HepG2 (cell line): ENCODE measurements around the gene RAB1B. TPM values are rescaled to one million over a fixed set of nuclear protein-coding genes. Genes with fewer than 3 reads are reported as not detected.

Experiments used
- ATAC-seq: fragments of 200-7000 bp; cut with Tn5 transposase; 3 replicates; pipeline ENCODE4 v1.9.1; 2020; ENCODE audit warnings: mild to moderate bottlenecking, moderate library complexity
- BruUV-seq: library from RNA; stranded (reverse); fragments of 400-500 nt; replicated peaks from 2 replicates; lab custom pipeline; 2021; lab: Mats Ljungman, UMichigan
- CTCF ChIA-PET: fragments of 300-600 bp; formaldehyde crosslinking; extraction: SDS; loops from one replicate; lab custom pipeline; 2021; ENCODE audit warnings: low total read pairs, inconsistent platforms, low intra/inter-chr PET ratio; lab: Yijun Ruan, JAX
- POLR2A ChIA-PET: fragments of 350-600 bp; sonication (Branson Sonifier 250); formaldehyde crosslinking; loops from one replicate; lab custom pipeline; 2020; ENCODE audit warnings: antibody characterized with exemption, inconsistent platforms; lab: Yijun Ruan, JAX
- DNase-seq: peaks from one replicate; pipeline ENCODE4 v3.0.0-alpha.2; 2015; ENCODE audit warnings: low spot score
- FAIRE-seq: peaks from 3 replicates; lab custom pipeline; 2011; peaks lifted over from hg19 to GRCh38; lab: Jason Lieb, UNC
- H2AFZ ChIP-seq: one replicate; pipeline ENCODE4 v1.6.1; 2011; ENCODE audit warnings: low read length, inconsistent platforms
- H3K27ac ChIP-seq: fragments of 300-600 bp; 3 replicates; pipeline ENCODE4 v1.8.0; 2011; ENCODE audit warnings: mixed run types, mild to moderate bottlenecking, mixed read lengths, low read length, inconsistent platforms; ENCODE audit not compliant: insufficient read depth; ENCODE audit errors: extremely low read length
- H3K27me3 ChIP-seq, 2 experiments: fragments of 200-600 bp in 1 of 2; 2 replicates in 1 of 2; 3 replicates in 1 of 2; pipeline versions ENCODE4 v1.6.0 to v1.8.0; 2011; ENCODE audit warnings: low read length in 2 of 2, mild to moderate bottlenecking in 2 of 2, moderate library complexity in 2 of 2, inconsistent platforms in 1 of 2; ENCODE audit not compliant: insufficient read depth in 2 of 2, control insufficient read depth in 1 of 2
- H3K36me3 ChIP-seq, 2 experiments: fragments of 200-600 bp in 1 of 2; replicated peaks in 1 of 2; 2 replicates in 1 of 2; 3 replicates in 1 of 2; pipeline versions ENCODE4 v1.5.1 to v1.8.0; 2011; ENCODE audit warnings: low read length in 2 of 2, inconsistent platforms in 1 of 2; ENCODE audit not compliant: insufficient read depth in 2 of 2, control insufficient read depth in 1 of 2
- H3K4me1 ChIP-seq: 2 replicates; pipeline ENCODE4 v1.5.1; 2012; ENCODE audit warnings: low read length, inconsistent platforms; ENCODE audit not compliant: insufficient read depth
- H3K4me2 ChIP-seq: 2 replicates; pipeline ENCODE4 v1.6.0; 2011; ENCODE audit warnings: low read depth, low read length, inconsistent platforms
- H3K4me3 ChIP-seq, 3 experiments: fragments of 200-600 bp in 1 of 3; sonication (generic), shearing (Covaris generic) in 1 of 3; replicated peaks in 1 of 3; 2 replicates each; pipeline ENCODE4 v1.5.1; 2011 to 2016; ENCODE audit warnings: low read length in 3 of 3, inconsistent platforms in 2 of 3, low read depth in 2 of 3, mild to moderate bottlenecking in 2 of 3, control low read depth in 1 of 3, mixed read lengths in 1 of 3; ENCODE audit not compliant: insufficient read depth in 1 of 3
- H3K79me2 ChIP-seq: one replicate; pipeline ENCODE4 v1.6.1; 2011; ENCODE audit warnings: low read length, inconsistent platforms; ENCODE audit not compliant: insufficient read depth
- H3K9ac ChIP-seq: 2 replicates; pipeline ENCODE4 v1.6.0; 2011; ENCODE audit warnings: mild to moderate bottlenecking, low read depth, low read length, inconsistent platforms; ENCODE audit not compliant: insufficient read depth
- H3K9me3 ChIP-seq: 2 replicates; pipeline ENCODE4 v1.5.1; 2012; ENCODE audit warnings: mild to moderate bottlenecking, low read length
- H4K20me1 ChIP-seq: 2 replicates; pipeline ENCODE4 v1.6.0; 2011; ENCODE audit warnings: inconsistent platforms, mild to moderate bottlenecking, low read length, moderate library complexity; ENCODE audit not compliant: insufficient read depth
- DBP ChIP-seq: sonication (generic); formaldehyde crosslinking; IDR thresholded peaks from 2 replicates; pipeline ENCODE4 v1.4.0; 2020; ENCODE audit warnings: missing genetic modification reagents; ENCODE audit errors: not compliant biosample characterization
- FOXA1 ChIP-seq, 2 experiments: fragments of 450-650 bp in 1 of 2; sonication (generic) in 1 of 2; formaldehyde crosslinking in 1 of 2; IDR thresholded peaks; 2 replicates each; pipeline versions ENCODE4 v1.4.0 to v1.6.1; 2016 to 2020; ENCODE audit warnings: missing genetic modification reagents in 1 of 2
- HDAC6 ChIP-seq: fragments of 200-600 bp; sonication (generic); IDR thresholded peaks from 2 replicates; pipeline ENCODE4 v1.7.0; 2017; ENCODE audit warnings: mild to moderate bottlenecking, antibody characterized with exemption, low read length, low read depth
- HNRNPL ChIP-seq: fragments of 200-400 bp; formaldehyde crosslinking; IDR thresholded peaks from 2 replicates; pipeline ENCODE4 v1.6.1; 2017; ENCODE audit warnings: mild to moderate bottlenecking, low read depth, low read length
- JDP2 ChIP-seq: sonication (generic); formaldehyde crosslinking; IDR thresholded peaks from 2 replicates; pipeline ENCODE4 v1.8.1; 2022; ENCODE audit warnings: missing genetic modification reagents, borderline replicate concordance
- MAFK ChIP-seq, 2 experiments: IDR thresholded peaks in 1 of 2; conservative IDR thresholded peaks in 1 of 2; 2 replicates each; pipeline ENCODE4 v1.6.1; 2011; ENCODE audit warnings: improper control_type of control experiment in 2 of 2, low read length in 2 of 2
- PHF21A ChIP-seq: sonication (generic); formaldehyde crosslinking; IDR thresholded peaks from 2 replicates; pipeline ENCODE4 v1.5.0; 2020; ENCODE audit warnings: mild to moderate bottlenecking, missing genetic modification reagents
- POLR2AphosphoS5 ChIP-seq: IDR thresholded peaks from 2 replicates; pipeline ENCODE4 v1.6.1; 2012; ENCODE audit warnings: low read depth, low read length
- SP5 ChIP-seq: IDR thresholded peaks from 2 replicates; pipeline ENCODE4 v1.6.1; 2016; ENCODE audit warnings: low read depth, borderline replicate concordance
- TAF15 ChIP-seq: fragments of 200-400 bp; formaldehyde crosslinking; IDR thresholded peaks from one replicate; pipeline ENCODE4 v1.6.1; 2018; ENCODE audit warnings: mild to moderate bottlenecking, low read depth, low read length; ENCODE audit not compliant: poor library complexity, severe bottlenecking
- ZNF101 ChIP-seq: sonication (generic); formaldehyde crosslinking; IDR thresholded peaks from 2 replicates; pipeline ENCODE4 v1.4.0; 2020; ENCODE audit warnings: mild to moderate bottlenecking, low read depth, missing genetic modification reagents, borderline replicate concordance
- ZNF407 ChIP-seq: sonication (generic); formaldehyde crosslinking; IDR thresholded peaks from one replicate; pipeline ENCODE4 v1.5.1; 2020; ENCODE audit warnings: mild to moderate bottlenecking, missing genetic modification reagents; ENCODE audit errors: not compliant biosample characterization
- ZNF816 ChIP-seq: sonication (generic); formaldehyde crosslinking; IDR thresholded peaks from 2 replicates; pipeline ENCODE4 v1.8.0; 2022; ENCODE audit warnings: missing genetic modification reagents, mild to moderate bottlenecking, borderline replicate concordance
- ZSCAN20 ChIP-seq: sonication (generic); formaldehyde crosslinking; IDR thresholded peaks from 2 replicates; pipeline ENCODE4 v1.4.0; 2020; ENCODE audit warnings: missing genetic modification reagents, mild to moderate bottlenecking, borderline replicate concordance
- WGBS: methylation state at CpG from one replicate; pipeline ENCODE4 v1.1.6; 2017; ENCODE audit warnings: low lambda C conversion rate; 5-methylcytosine and 5-hydroxymethylcytosine counted together
- in situ Hi-C: cut with HindIII; loops from 2 replicates; pipeline ENCODE4 v1.10.0; 2017; ENCODE audit warnings: low pct_unique_long_range_greater_than_20kb; ENCODE audit not compliant: extremely low pct_ligation_motif_present
- intact Hi-C: fragments of 100-400 bp; cut with micrococcal nuclease; formaldehyde crosslinking; loops from one replicate; pipeline ENCODE4 v1.10.0; 2022; ENCODE audit not compliant: unreplicated experiment
- polyA plus RNA-seq, 8 experiments: library from polyadenylated mRNA; depleted of rRNA in 3 of 8; stranded (reverse) in 7 of 8; unstranded in 1 of 8; fragments of >200 nt; fragmentation: Illumina TruSeq in 4 of 8; extraction: Trizol in 4 of 8; gene quantifications; 2 replicates each; pipeline versions ENCODE4 v1.2.1 to v1.2.3, GENCODE V29; 2011 to 2016; ENCODE audit warnings: low read depth in 4 of 8, missing spikeins in 1 of 8, mixed read lengths in 1 of 8; ENCODE audit not compliant: insufficient read depth in 1 of 8
- total RNA-seq, 5 experiments: library from RNA; depleted of rRNA; stranded (reverse); fragments of >200 nt; fragmentation: Illumina TruSeq; extraction: Trizol; gene quantifications; 2 replicates each; pipeline ENCODE4 v1.2.3, GENCODE V29; 2016; ENCODE audit warnings: low read depth in 1 of 5

The RAB1B gene
- total and polyA plus RNA-seq, 2 of the 13 experiments (the other 11 are each of a cell fraction or from before 2014, with no cell fraction given) = 77.9 to 87.9 TPM

GRCh38 chr11:66248903-66249302, 19.5 kb upstream of the RAB1B start (continued):
- TF ChIP-seq ZNF407 (CRISPR knock-in tag) (no peak), MAFK (conservative IDR thresholded peaks at IDR 0.05 in 1 of 2, IDR thresholded peaks at IDR 0.05 in 1 of 2; ENCODE audit: low read length in 2 of 2) (peak; percentile 88 to 91)

GRCh38 chr11:66251809-66252208, 16.6 kb upstream of the RAB1B start:
- no peak for ATAC-seq
- no peak for TF ChIP-seq HDAC6
- TF ChIP-seq POLR2AphosphoS5 = no peak
- no peak for TF ChIP-seq DBP (CRISPR knock-in tag)
- no peak for TF ChIP-seq ZNF101
- TF ChIP-seq ZSCAN20 (CRISPR knock-in tag) = no peak
- no peak for TF ChIP-seq ZNF816 (CRISPR knock-in tag)
- no peak for TF ChIP-seq JDP2 (CRISPR knock-in tag)
- no peak for TF ChIP-seq SP5 (CRISPR knock-in tag)
- no peak for TF ChIP-seq FOXA1 (IDR thresholded peaks at IDR 0.05)
- no peak for TF ChIP-seq FOXA1 (CRISPR knock-in tag; IDR thresholded peaks at IDR 0.05)
- no peak for TF ChIP-seq TAF15
- TF ChIP-seq HNRNPL = no peak
- TF ChIP-seq PHF21A = no peak

More at GRCh38 chr11:66251809-66252208, 16.6 kb upstream of the RAB1B start:
- Histone ChIP-seq H2AFZ (no peak overlapping the region), H3K4me1 (peaks cover 6% of the 10 kb centered on the region), H3K4me2 (no peak overlapping the region), H3K36me3 (no peaks in the 10 kb centered on the region), H3K27me3 (no peaks in the 10 kb centered on the region), H3K9ac (no peak overlapping the region), H3K79me2 (no peaks in the 10 kb centered on the region), H4K20me1 (no peaks in the 10 kb centered on the region), H3K4me3 (no peak overlapping the region), H3K9me3 (no peaks in the 10 kb centered on the region), H3K27ac (no peak overlapping the region)
- in situ Hi-C loops (no loop called here), intact Hi-C loops (no loop called here)
- no TSS peak for BruUV-seq
- FAIRE-seq (no peak), DNase-seq (no peak)
- POLR2A ChIA-PET = no interaction called here
- CTCF ChIA-PET = no interaction called here
- WGBS = 87% methylated on average over 7 of the region's 7 CpGs
